Effector memory CD8-positive, alpha-beta T cell (primary cell): ENCODE results near the gene HNRNPAB.
A peak's percentile ranks its signal among the peaks of the same experiment; 100 is the strongest.

ENCODE experiments used
- ATAC-seq: fragments of 150-1000 bp; cut with Tn5 transposase; replicated peaks from 2 replicates; pipeline ENCODE4 v1.10.0; 2021; ENCODE audit warnings: mild to moderate bottlenecking, moderate library complexity
- DNase-seq, 3 experiments: peaks; one replicate each; pipeline ENCODE4 v3.0.0; 2021
- H3K27ac Mint-ChIP-seq, 2 donors: one replicate each; pipeline ENCODE4 v1.8.0; 2022; ENCODE audit warnings: mild to moderate bottlenecking in 2 of 2, mixed read lengths in 2 of 2, moderate library complexity in 2 of 2
- H3K27me3 Mint-ChIP-seq, 2 donors: one replicate each; pipeline ENCODE4 v1.8.0; 2022; ENCODE audit warnings: mixed read lengths in 2 of 2
- H3K36me3 Mint-ChIP-seq: one replicate; pipeline ENCODE4 v1.8.0; 2022; ENCODE audit warnings: mild to moderate bottlenecking, moderate library complexity, mixed read lengths; ENCODE audit not compliant: insufficient read depth
- H3K4me1 Mint-ChIP-seq, 2 donors: one replicate each; pipeline ENCODE4 v1.8.0; 2022; ENCODE audit warnings: low read depth in 2 of 2, mixed read lengths in 2 of 2
- H3K4me3 Mint-ChIP-seq, 2 donors: one replicate each; pipeline ENCODE4 v1.8.0; 2022; ENCODE audit warnings: mild to moderate bottlenecking in 2 of 2, mixed read lengths in 2 of 2, moderate library complexity in 2 of 2
- H3K9me3 Mint-ChIP-seq, 2 donors: one replicate each; pipeline ENCODE4 v1.8.0; 2022; ENCODE audit warnings: mixed read lengths in 2 of 2

HNRNPAB gene

DNA sequence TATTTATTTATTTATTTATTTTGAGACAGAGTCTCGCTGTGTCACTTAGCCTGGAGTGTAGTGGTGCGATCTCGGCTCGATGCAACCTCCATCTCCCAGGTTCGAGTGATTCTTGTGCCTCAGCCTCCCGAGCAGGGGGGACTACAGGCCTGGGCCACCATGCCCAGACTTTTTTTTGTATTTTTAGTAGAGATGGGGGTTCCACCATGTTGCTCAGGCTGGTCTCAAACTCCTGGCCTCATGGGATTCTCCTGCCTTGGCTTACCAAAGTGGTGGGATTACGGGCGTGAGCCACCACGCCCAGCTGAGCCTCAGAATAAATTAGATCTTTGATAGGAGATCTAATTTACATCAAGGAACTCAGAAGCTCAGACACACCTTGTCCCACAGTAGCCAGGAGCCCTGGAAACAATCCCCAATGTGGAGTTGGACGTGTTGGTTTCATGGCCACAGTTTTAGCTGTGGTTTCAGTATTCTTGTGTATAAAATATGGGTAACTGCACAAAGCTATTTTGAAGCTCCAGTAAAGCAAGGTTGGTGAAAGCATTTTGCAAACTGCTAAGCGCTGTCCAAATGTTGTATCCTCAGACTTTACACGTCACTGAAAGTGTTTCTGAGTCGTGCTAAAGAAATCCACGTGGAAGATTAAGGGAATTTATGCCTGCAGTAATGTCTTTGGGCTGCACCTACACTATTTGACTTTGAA lies 3.0 kb upstream of the HNRNPAB start:
- Mint-ChIP-seq H3K4me1 (peaks cover 10 to 15% of the 10 kb centered on the region in 2 donors), H3K9me3 (no peaks in the 10 kb centered on the region), H3K27me3 (no peaks in the 10 kb centered on the region), H3K27ac (no peak overlapping the region), H3K36me3 (peaks cover 16% of the 10 kb centered on the region), H3K4me3 (no peak overlapping the region)
- ATAC-seq: no peak
- no peak for DNase-seq

DNA sequence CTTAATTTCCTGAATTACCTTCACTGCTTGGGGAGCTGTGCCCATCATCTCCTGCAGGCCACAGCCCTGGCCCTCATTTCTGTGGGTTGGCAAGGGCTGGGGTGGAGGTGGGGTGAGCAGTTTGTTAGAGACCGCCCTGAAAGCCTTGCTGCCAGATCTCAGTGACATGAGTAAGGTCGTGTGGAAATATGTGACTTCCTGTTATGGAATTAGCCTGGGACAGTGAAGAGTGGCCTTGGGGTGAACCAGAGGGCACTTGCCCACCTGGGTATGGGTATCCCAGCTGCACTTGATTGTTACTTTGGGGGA lies 2.5 kb upstream of the HNRNPAB start:
- no peak for ATAC-seq
- Mint-ChIP-seq H3K9me3 (no peaks in the 10 kb centered on the region), H3K27ac (no peak overlapping the region), H3K27me3 (no peaks in the 10 kb centered on the region), H3K4me1 (peaks cover 13 to 19% of the 10 kb centered on the region in 2 donors), H3K4me3 (no peak overlapping the region), H3K36me3 (peaks cover 21% of the 10 kb centered on the region)
- DNase-seq: no peak

DNA sequence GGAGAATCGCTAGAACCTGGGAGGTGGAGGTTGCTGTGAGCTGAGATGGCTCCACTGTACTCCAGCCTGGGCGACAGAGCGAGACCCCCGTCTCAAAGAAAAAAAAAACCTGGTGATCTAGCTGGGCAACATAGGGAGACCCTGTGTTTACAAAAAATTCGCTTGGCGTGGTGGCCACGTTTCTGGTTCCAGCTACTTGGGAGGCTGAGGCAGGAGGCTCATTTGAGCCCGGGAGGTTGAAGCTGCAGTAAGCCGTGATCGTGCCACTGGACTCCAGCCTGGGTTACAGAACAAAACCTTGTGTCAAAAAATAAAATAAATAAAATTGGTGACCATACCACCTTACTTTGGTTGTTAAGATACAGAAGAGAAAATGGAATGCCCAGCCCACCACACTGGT lies 1.8 kb upstream of the HNRNPAB start:
- Mint-ChIP-seq H3K27ac (no peak overlapping the region), H3K4me1 (peaks cover 13 to 23% of the 10 kb centered on the region in 2 donors), H3K36me3 (peaks cover 28% of the 10 kb centered on the region), H3K27me3 (no peaks in the 10 kb centered on the region), H3K4me3 (peak overlapping the region; percentile 31 to 55), H3K9me3 (no peaks in the 10 kb centered on the region)
- DNase-seq (no peak), ATAC-seq (no peak)

DNA sequence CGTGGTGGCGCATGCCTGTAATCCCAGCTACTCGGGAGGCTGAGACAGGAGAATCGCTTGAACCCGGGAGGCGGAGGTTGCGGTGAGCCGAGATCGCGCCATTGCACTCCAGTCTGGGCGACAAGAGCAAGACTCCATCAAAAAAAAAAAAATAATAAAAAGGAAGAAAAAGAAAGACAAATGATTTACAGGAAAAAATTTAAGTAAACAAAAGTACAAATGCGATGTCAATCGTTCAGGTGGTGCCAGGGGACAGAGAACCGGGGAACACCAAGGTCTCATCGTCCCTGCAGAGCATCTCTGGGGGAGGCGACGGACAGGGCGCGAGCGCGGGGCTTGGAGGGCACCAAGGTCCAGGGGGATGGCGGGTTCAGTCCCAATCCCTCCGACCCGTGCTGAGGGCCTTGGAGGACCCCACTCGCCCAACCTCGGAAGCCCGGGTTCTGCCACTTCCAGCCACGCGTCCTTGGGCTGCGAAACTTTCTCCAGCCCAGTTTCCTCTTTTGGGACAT lies 607 bp upstream of the HNRNPAB start:
- H3K36me3 Mint-ChIP-seq: peaks cover 40% of the 10 kb centered on the region
- no peaks in the 10 kb centered on the region for H3K27me3 Mint-ChIP-seq
- no peaks in the 10 kb centered on the region for H3K9me3 Mint-ChIP-seq
- H3K4me3 Mint-ChIP-seq: peak overlapping the region; percentile 93 to 98
- H3K4me1 Mint-ChIP-seq: peaks cover 19 to 32% of the 10 kb centered on the region in 2 donors
- peak overlapping the region; percentile 96 to 99 for H3K27ac Mint-ChIP-seq
- DNase-seq (no peak), ATAC-seq (no peak)

DNA sequence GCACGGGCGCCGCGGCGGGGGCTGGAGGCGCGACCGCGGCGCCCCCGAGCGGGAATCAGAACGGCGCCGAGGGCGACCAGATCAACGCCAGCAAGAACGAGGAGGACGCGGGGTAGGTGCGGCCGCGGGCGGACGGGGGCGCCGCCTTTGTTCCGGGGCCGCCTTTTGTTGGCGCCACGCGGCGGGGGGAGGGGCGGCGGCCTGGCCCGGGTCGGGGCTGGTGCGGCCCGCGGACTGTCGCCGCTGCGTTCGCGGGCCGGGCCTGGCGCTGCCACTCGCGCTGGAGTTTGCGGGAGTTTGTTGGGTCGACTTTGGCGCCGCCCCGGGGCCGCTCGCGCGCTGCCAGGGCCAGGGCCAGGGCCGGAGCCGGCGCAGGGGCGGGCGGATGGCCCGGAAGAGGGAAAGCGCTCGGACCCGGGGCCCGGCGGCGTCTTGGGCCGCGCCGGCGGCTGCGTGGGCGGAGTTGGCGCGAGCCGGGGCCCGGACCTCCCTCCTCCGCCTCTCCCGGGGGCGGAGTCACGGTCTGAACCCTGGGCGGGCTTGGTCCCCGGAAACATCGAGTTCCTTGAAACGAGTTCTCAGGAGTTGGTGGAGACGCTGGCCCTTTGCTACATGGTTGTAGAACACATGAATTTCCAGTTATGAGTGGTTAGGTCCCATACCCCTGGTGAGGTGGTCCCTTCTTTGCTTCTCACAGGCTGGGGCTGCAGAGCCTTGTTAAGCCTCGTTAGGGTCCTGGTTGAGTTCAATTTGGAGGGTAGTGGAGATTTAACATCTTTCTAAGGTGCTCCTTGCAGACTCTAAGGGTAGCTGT lies 809 bp downstream of the HNRNPAB start:
- Mint-ChIP-seq H3K4me3 (peak overlapping the region; percentile 93 to 98), H3K27ac (peak overlapping the region in 1 of 2 donors; percentile 89), H3K4me1 (peaks cover 26 to 46% of the 10 kb centered on the region in 2 donors), H3K9me3 (no peaks in the 10 kb centered on the region), H3K36me3 (peaks cover 54% of the 10 kb centered on the region), H3K27me3 (no peaks in the 10 kb centered on the region)
- ATAC-seq: peak; percentile 31
- peak; percentile 42 to 50 (median 45) for DNase-seq

DNA sequence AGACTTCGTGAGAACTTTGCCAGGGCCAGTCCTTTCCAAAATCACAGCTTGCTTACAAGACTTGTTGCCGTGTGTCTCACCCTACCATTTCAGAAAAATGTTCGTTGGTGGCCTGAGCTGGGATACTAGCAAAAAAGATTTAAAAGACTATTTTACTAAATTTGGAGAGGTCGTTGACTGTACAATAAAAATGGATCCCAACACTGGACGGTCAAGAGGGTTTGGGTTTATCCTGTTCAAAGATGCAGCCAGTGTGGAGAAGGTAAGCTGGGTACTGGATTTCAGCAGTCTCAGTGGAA lies 1.4 kb downstream of the HNRNPAB start:
- Mint-ChIP-seq H3K9me3 (no peaks in the 10 kb centered on the region), H3K4me3 (peak overlapping the region; percentile 93 to 98), H3K27ac (peak overlapping the region; percentile 52 to 89), H3K36me3 (peaks cover 60% of the 10 kb centered on the region), H3K27me3 (no peaks in the 10 kb centered on the region), H3K4me1 (peaks cover 26 to 50% of the 10 kb centered on the region in 2 donors)
- ATAC-seq (no peak), DNase-seq (no peak)

DNA sequence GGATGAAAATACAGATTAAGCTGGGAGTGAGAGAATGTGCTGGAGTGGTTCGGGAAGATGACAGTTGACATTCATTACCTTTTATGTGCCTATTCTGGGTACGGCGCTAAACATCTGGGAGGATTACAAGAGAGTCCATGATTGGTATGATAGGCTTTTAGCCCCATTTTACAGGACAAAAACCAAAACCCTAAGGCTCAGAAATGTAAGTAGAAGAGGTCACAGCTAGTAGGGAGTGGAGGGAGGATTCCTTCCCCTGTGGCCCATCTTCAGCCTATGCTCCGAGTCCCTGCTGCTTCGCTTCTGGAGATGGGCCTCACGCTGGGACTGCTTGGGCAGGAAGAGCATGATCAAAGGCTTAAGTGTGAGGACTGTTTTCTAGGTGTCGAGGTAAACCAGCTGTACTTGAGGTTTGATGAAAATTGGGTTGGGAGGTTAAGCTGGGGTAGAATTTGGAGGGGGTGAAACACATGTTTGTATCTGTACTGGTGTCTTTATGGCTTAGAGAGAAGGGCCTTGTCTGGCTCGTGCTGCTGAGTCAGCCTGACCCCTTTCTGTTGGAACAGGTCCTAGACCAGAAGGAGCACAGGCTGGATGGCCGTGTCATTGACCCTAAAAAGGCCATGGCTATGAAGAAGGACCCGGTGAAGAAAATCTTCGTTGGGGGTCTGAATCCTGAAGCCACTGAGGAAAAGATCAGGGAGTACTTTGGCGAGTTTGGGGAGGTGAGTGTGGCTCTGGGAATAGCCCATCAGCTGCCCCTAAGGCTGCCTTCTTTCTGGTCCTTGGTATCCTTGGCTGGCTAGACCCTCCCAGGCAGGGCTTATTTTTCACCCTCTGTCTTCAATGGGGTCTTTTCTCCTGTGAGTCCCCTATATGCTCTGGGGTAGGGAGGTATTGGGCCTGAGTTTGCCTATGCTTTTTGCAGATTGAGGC lies 2.1 kb downstream of the HNRNPAB start:
- ATAC-seq (peak; percentile 16), DNase-seq (peak in 2 of 3 experiments; percentile 14 to 21)
- peak overlapping the region; percentile 52 to 89 for H3K27ac Mint-ChIP-seq
- peak overlapping the region; percentile 93 to 98 for H3K4me3 Mint-ChIP-seq
- peaks cover 67% of the 10 kb centered on the region for H3K36me3 Mint-ChIP-seq
- H3K27me3 Mint-ChIP-seq: no peaks in the 10 kb centered on the region
- H3K4me1 Mint-ChIP-seq: peaks cover 28 to 54% of the 10 kb centered on the region in 2 donors
- no peaks in the 10 kb centered on the region for H3K9me3 Mint-ChIP-seq

DNA sequence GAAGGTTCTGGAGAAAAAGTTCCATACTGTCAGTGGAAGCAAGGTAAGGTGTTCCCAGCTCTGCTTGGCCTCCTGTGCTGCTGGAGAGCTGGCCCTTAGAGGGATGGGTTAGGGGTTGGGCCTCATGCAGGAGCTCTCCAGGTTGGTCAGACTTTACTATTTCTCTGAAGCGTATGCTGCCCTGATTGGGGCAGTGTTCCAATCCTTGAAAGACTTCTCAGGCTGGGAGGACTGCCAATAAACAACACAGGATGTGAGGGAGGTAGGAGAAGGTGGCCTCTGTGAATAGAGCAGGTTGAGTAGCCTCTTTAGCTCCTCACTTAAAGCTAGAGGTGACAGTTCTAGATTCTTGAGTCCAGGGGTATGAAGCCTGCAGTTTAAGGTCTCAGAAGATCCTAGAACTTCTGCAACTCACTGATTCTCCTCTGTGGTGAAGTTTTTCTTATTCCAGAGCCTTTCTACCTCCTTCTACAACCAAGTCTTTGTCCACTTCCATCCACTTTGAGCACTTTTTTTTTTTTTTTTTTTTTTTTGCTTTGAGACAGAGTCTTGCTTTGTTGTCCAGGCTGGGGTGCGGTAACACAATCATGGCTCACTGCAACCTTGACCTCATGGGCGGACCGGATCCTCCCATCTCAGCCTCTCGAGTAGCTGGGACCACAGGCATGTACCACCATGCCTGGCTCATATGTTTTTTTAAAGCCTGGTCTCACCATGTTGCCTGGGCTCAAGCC lies 3.0 kb downstream of the HNRNPAB start:
- H3K9me3 Mint-ChIP-seq: no peaks in the 10 kb centered on the region

DNA sequence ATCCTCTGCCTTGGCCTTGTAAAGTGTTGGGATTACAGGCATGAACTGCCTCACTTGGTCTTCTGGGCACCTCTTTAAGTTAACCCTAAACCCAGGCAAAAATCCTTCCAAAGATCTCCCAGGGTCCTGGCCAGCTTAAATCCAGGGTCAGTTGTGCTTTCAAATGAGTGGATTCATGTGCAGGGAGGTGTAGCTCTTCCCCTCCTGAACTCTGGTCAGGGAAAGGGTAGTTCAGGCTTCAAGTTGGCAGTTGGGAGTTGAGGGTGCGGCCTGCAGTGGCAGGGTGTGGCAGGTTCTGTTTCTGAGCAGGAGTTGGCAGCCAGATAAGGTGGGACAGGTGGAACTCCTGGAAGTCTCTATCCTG lies 3.6 kb downstream of the HNRNPAB start:
- Mint-ChIP-seq H3K36me3 (peaks cover 82% of the 10 kb centered on the region), H3K27me3 (no peaks in the 10 kb centered on the region), H3K4me3 (peak overlapping the region; percentile 25 to 27), H3K4me1 (peaks cover 29 to 54% of the 10 kb centered on the region in 2 donors), H3K9me3 (no peaks in the 10 kb centered on the region), H3K27ac (peak overlapping the region in 1 of 2 donors; percentile 90)
- DNase-seq (no peak), ATAC-seq (no peak)

More for the DNA sequence above, 3.0 kb downstream of the HNRNPAB start:
- Mint-ChIP-seq H3K27me3 (no peaks in the 10 kb centered on the region), H3K4me1 (peaks cover 29 to 54% of the 10 kb centered on the region in 2 donors), H3K4me3 (peak overlapping the region; percentile 25 to 98), H3K27ac (peak overlapping the region; percentile 89 to 90), H3K36me3 (peaks cover 76% of the 10 kb centered on the region)
- DNase-seq: no peak
- ATAC-seq: no peak

DNA sequence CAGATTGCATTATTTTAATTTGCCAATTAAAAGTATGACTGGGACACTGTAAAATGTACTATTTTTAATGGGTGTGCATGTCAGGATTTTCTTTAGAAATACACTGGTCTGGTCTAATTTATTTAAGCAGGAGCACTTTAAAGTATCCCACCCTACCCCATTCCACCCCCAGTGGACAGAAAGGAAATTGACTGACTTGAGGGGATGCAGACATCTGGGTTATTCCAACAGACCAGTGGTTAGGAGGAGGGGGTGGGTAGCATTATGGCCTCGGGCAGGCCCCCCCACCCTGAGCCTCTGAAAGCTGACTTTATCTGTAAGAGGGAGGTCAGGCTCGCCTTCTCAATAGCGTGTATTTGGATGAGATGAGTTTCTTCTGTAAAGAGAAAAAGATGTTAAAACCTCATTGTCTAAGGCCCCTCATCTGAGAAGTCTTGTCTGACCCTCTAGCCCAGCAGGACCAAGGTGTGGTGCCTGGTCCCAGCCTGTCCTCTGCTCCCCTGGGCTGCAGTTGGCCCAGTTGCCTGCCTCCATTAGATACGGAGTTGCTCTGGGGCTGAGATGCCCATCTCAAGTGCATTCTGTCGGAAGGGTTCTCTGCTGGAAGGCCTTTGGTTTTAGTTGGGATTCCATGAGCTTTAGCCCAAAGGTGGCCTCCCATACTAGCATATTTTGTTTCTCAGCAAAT lies 4.4 kb downstream of the HNRNPAB start:
- H3K27ac Mint-ChIP-seq: peak overlapping the region; percentile 29 to 72
- ATAC-seq: no peak
- H3K9me3 Mint-ChIP-seq: no peaks in the 10 kb centered on the region
- H3K4me3 Mint-ChIP-seq: no peak overlapping the region
- no peak for DNase-seq
- peaks cover 31 to 57% of the 10 kb centered on the region in 2 donors for H3K4me1 Mint-ChIP-seq
- no peaks in the 10 kb centered on the region for H3K27me3 Mint-ChIP-seq
- H3K36me3 Mint-ChIP-seq: peaks cover 83% of the 10 kb centered on the region

DNA sequence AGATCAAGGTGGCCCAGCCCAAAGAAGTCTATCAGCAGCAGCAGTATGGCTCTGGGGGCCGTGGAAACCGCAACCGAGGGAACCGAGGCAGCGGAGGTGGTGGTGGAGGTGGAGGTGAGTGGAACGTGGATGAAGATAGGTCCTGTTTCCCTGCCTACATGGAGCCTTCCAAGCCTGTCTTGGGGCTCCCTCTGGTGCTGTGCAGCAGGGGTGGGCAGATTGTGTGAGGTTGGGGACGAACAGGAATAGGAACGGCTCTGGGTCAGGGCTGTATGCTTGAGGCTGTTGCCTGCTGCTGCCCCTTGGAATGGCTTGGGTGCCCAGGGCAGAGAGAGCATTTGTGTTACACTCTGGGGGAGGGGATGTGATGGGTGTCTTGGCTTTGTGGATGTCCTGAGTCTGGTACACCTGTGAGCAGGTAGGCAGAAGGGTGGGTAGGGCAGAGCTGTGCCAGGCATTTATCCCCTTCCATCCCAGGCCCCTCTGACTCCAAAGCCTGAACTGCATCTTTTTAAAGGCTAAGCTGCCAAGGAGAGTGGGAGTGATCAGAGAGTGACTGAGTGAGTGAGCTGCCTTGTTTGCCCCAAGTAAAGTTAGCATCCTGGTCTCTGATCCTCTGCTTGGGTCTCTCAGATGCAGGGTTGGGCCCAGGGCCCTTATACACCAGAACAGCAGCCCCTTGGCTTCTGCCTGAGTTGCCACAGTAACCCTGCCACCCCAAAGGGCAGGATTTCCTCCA lies 5.2 kb downstream of the HNRNPAB start:
- no peaks in the 10 kb centered on the region for H3K27me3 Mint-ChIP-seq
- ATAC-seq (no peak), DNase-seq (no peak)
- H3K4me1 Mint-ChIP-seq: peaks cover 32 to 58% of the 10 kb centered on the region in 2 donors
- peak overlapping the region; percentile 7 to 72 for H3K27ac Mint-ChIP-seq
- H3K9me3 Mint-ChIP-seq: no peaks in the 10 kb centered on the region
- peaks cover 86% of the 10 kb centered on the region for H3K36me3 Mint-ChIP-seq
- no peak overlapping the region for H3K4me3 Mint-ChIP-seq

DNA sequence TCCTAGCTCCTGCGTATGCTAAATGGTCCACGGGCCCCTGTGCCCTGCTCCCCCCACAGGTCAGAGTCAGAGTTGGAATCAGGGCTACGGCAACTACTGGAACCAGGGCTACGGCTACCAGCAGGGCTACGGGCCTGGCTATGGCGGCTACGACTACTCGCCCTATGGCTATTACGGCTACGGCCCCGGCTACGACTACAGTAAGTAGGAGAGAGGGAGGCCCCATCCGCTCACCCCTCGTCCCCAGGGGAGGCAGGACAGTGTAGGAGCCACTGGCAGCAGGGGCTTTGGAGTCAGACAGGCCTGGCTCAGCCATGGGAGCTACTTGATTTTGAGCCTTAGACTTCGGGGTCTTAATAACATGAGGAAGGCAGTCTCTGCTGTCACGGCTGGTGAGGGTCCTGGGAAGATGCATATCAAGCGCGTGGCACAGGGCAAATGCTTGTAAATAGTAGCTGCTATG lies 5.8 kb downstream of the HNRNPAB start:
- no peak for DNase-seq
- Mint-ChIP-seq H3K36me3 (peaks cover 91% of the 10 kb centered on the region), H3K4me1 (peaks cover 32 to 58% of the 10 kb centered on the region in 2 donors), H3K9me3 (no peaks in the 10 kb centered on the region), H3K27me3 (no peaks in the 10 kb centered on the region), H3K4me3 (no peak overlapping the region), H3K27ac (peak overlapping the region in 1 of 2 donors; percentile 7)
- no peak for ATAC-seq
